Neural progenitor cell (in vitro differentiated cells): ENCODE measurements around the gene CIB2. TPM values are rescaled to one million over a fixed set of nuclear protein-coding genes. Genes with fewer than 3 reads are reported as not detected.
A peak's percentile ranks its signal among the peaks of the same experiment; 100 is the strongest.

Experiments used
- DNase-seq: peaks from one replicate; pipeline ENCODE4 v3.0.0-alpha.2; 2016; ENCODE audit warnings: low spot score
- H2AFZ ChIP-seq: fragments of 200-600 bp; sonication (generic); replicated peaks from 2 replicates; pipeline ENCODE4 v1.6.1; 2016; ENCODE audit warnings: antibody characterized with exemption
- H3F3A ChIP-seq: fragments of 200-600 bp; sonication (generic); 2 replicates; pipeline ENCODE4 v1.6.1; 2016; ENCODE audit warnings: antibody characterized with exemption, low read depth
- H3K27ac ChIP-seq: fragments of 200-600 bp; sonication (generic); 2 replicates; pipeline ENCODE4 v1.5.1; 2016; ENCODE audit warnings: mild to moderate bottlenecking
- H3K27me3 ChIP-seq: fragments of 200-600 bp; sonication (generic); 2 replicates; pipeline ENCODE4 v1.6.1; 2016; ENCODE audit warnings: mild to moderate bottlenecking, moderate library complexity
- H3K36me3 ChIP-seq: fragments of 200-600 bp; sonication (generic); 2 replicates; pipeline ENCODE4 v1.5.1; 2016
- H3K4me1 ChIP-seq: fragments of 200-600 bp; sonication (generic); 2 replicates; pipeline ENCODE4 v1.6.1; 2016; ENCODE audit warnings: mixed run types
- H3K4me2 ChIP-seq: fragments of 200-600 bp; sonication (generic); 2 replicates; pipeline ENCODE4 v1.6.1; 2016
- H3K4me3 ChIP-seq: fragments of 200-600 bp; sonication (generic); 2 replicates; pipeline ENCODE4 v1.5.1; 2016
- H3K79me2 ChIP-seq: fragments of 200-600 bp; sonication (generic); 2 replicates; pipeline ENCODE4 v1.6.1; 2016; ENCODE audit warnings: low read depth
- H3K9ac ChIP-seq: fragments of 200-600 bp; sonication (generic); 2 replicates; pipeline ENCODE4 v1.6.1; 2016
- H3K9me3 ChIP-seq: fragments of 200-600 bp; sonication (generic); 2 replicates; pipeline ENCODE4 v1.5.1; 2016; ENCODE audit warnings: low read depth
- H4K20me1 ChIP-seq: fragments of 200-600 bp; sonication (generic); 2 replicates; pipeline ENCODE4 v1.6.1; 2016; ENCODE audit warnings: low read depth
- H3K27ac Mint-ChIP-seq: 3 replicates; pipeline ENCODE4 v1.8.0; 2021; ENCODE audit warnings: mixed read lengths
- H3K27me3 Mint-ChIP-seq: 2 replicates; pipeline ENCODE4 v1.8.0; 2022; ENCODE audit warnings: low read depth, mild to moderate bottlenecking, inconsistent platforms, moderate library complexity, mixed read lengths; ENCODE audit not compliant: insufficient read depth
- H3K36me3 Mint-ChIP-seq: 3 replicates; pipeline ENCODE4 v1.8.0; 2021; ENCODE audit warnings: mixed read lengths
- H3K4me1 Mint-ChIP-seq: 3 replicates; pipeline ENCODE4 v1.8.0; 2021; ENCODE audit warnings: mixed read lengths
- H3K4me3 Mint-ChIP-seq: 3 replicates; pipeline ENCODE4 v1.8.0; 2021; ENCODE audit warnings: mild to moderate bottlenecking, moderate library complexity, mixed read lengths
- H3K9me3 Mint-ChIP-seq: 3 replicates; pipeline ENCODE4 v1.8.0; 2020; ENCODE audit warnings: mixed read lengths
- CTCF ChIP-seq: fragments of 200-600 bp; sonication (generic); IDR thresholded peaks from 2 replicates; pipeline ENCODE4 v1.5.1; 2017; ENCODE audit warnings: antibody characterized with exemption, mild to moderate bottlenecking
- EZH2 ChIP-seq: fragments of 200-600 bp; sonication (generic); IDR thresholded peaks from 2 replicates; pipeline ENCODE4 v1.6.1; 2017; ENCODE audit warnings: antibody characterized with exemption, mild to moderate bottlenecking, moderate library complexity
- EZH2phosphoT487 ChIP-seq: fragments of 200-600 bp; sonication (generic); IDR thresholded peaks from 2 replicates; pipeline ENCODE4 v1.6.1; 2017; ENCODE audit warnings: antibody characterized with exemption
- total RNA-seq: library from RNA; depleted of rRNA; stranded (reverse); fragments of >200 nt; gene quantifications from 2 replicates; pipeline ENCODE4 v1.2.3, GENCODE V29; 2015; ENCODE audit warnings: low replicate concordance

Gene CIB2
- total RNA-seq, 1 donor from 2014 or later, result 40.6 TPM

- Histone ChIP-seq H3K9ac (no peak overlapping the region), H3K4me2 (no peak overlapping the region), H3K4me1 (peaks cover 18% of the 10 kb centered on the region), H3K4me3 (no peak overlapping the region), H3K9me3 (no peaks in the 10 kb centered on the region), H3K79me2 (peaks cover 14% of the 10 kb centered on the region), H4K20me1 (peaks cover 22% of the 10 kb centered on the region), H3K27me3 (no peaks in the 10 kb centered on the region), H3K36me3 (no peaks in the 10 kb centered on the region), H3K27ac (no peak overlapping the region), H3F3A (no peaks in the 10 kb centered on the region), H2AFZ (no peak overlapping the region)
- Mint-ChIP-seq H3K4me1 (peaks cover 20% of the 10 kb centered on the region), H3K27ac (no peak overlapping the region), H3K27me3 (no peaks in the 10 kb centered on the region), H3K36me3 (no peaks in the 10 kb centered on the region), H3K9me3 (no peaks in the 10 kb centered on the region), H3K4me3 (no peak overlapping the region)
- TF ChIP-seq EZH2phosphoT487 (no peak), CTCF (no peak), EZH2 (no peak)
- DNase-seq, result no peak
Measured at GRCh38 chr15:78057803-78058202, 73.4 kb downstream of the CIB2 start.

- no peaks in the 10 kb centered on the region for H3K27me3 Mint-ChIP-seq
- no peak overlapping the region for H3K9ac ChIP-seq
Measured at GRCh38 chr15:78056714-78057269, 74.5 kb downstream of the CIB2 start.

GRCh38 chr15:78055919-78056713, 75.1 kb downstream of the CIB2 start:
- Histone ChIP-seq H2AFZ (no peak overlapping the region), H4K20me1 (peaks cover 6% of the 10 kb centered on the region), H3K27ac (peak overlapping the region; percentile 41), H3K27me3 (no peaks in the 10 kb centered on the region), H3K9ac (no peak overlapping the region), H3K4me1 (peaks cover 10% of the 10 kb centered on the region), H3K4me3 (no peak overlapping the region), H3K36me3 (no peaks in the 10 kb centered on the region), H3F3A (no peaks in the 10 kb centered on the region), H3K79me2 (peaks cover 7% of the 10 kb centered on the region), H3K4me2 (peak overlapping the region; percentile 44), H3K9me3 (no peaks in the 10 kb centered on the region)
- peaks cover 12% of the 10 kb centered on the region for H3K4me1 Mint-ChIP-seq
- DNase-seq, result peak; percentile 65
- H3K9me3 Mint-ChIP-seq, result no peaks in the 10 kb centered on the region
- no peaks in the 10 kb centered on the region for H3K36me3 Mint-ChIP-seq
- H3K4me3 Mint-ChIP-seq, result no peak overlapping the region
- H3K27me3 Mint-ChIP-seq, result no peaks in the 10 kb centered on the region
- TF ChIP-seq EZH2phosphoT487 (no peak), CTCF (no peak)
- H3K27ac Mint-ChIP-seq, result no peak overlapping the region

More at GRCh38 chr15:78056714-78057269, 74.5 kb downstream of the CIB2 start:
- H3K4me1 ChIP-seq, result peaks cover 12% of the 10 kb centered on the region
- peaks cover 14% of the 10 kb centered on the region for H3K4me1 Mint-ChIP-seq
- peaks cover 9% of the 10 kb centered on the region for H3K79me2 ChIP-seq
- no peak overlapping the region for H2AFZ ChIP-seq
- H3K9me3 Mint-ChIP-seq, result no peaks in the 10 kb centered on the region
- no peak overlapping the region for H3K4me3 ChIP-seq
- H4K20me1 ChIP-seq, result peaks cover 12% of the 10 kb centered on the region
- no peak overlapping the region for H3K4me3 Mint-ChIP-seq
- DNase-seq, result no peak
- TF ChIP-seq CTCF (no peak), EZH2 (no peak), EZH2phosphoT487 (no peak)
- H3K36me3 Mint-ChIP-seq, result no peaks in the 10 kb centered on the region
- H3K4me2 ChIP-seq, result no peak overlapping the region
- H3K27me3 ChIP-seq, result no peaks in the 10 kb centered on the region
- H3K27ac Mint-ChIP-seq, result no peak overlapping the region
- H3K9me3 ChIP-seq, result no peaks in the 10 kb centered on the region
- H3K27ac ChIP-seq, result no peak overlapping the region
- no peaks in the 10 kb centered on the region for H3F3A ChIP-seq
- H3K36me3 ChIP-seq, result no peaks in the 10 kb centered on the region
